ENCODE data around the gene FAM98C. TPM values are rescaled to one million over a fixed set of nuclear protein-coding genes. Genes with fewer than 3 reads are reported as not detected.

Gene FAM98C
- total RNA-seq, 4 donors from 2014 or later, result 2.1 to 21.1 (median 11.7) TPM

DNA sequence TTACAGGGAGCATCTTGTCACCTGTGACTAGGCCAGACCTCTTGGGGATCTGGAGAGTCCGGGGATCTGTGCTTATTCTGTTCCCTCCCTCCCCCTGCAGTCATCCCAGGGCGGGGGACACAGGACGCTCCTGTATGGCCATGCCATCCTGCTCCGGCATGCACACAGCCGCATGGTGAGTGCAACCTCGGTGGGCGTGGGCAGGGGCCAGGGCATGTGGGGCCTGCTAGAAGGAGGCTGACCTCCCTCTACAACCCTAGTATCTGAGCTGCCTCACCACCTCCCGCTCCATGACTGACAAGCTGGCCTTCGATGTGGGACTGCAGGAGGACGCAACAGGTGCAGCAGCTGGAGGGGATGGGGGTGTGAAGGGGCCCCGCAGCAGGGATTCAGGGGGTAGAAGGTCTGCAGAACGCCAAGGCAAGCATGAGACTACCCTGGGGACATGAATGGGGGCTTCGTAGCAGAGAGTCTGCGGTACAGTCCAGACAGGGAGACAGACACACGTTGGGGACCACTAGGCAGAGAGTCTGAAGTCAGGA is 40.6 kb downstream of the FAM98C start:
- H3K4me3 ChIP-seq, result no peak overlapping the region
- no peaks in the 10 kb centered on the region for H3K36me3 ChIP-seq
- no peak for DNase-seq
- TF ChIP-seq POLR2A (IDR thresholded peaks at IDR 0.05), result no peak
- no peak for TF ChIP-seq CTCF (IDR thresholded peaks at IDR 0.05)
- intact Hi-C loops (cut with DNase I; ENCODE audit: low total_unique reads), result no loop called here
- no peaks in the 10 kb centered on the region for H3K4me1 ChIP-seq
- H3K27me3 ChIP-seq, result no peaks in the 10 kb centered on the region
- no peaks in the 10 kb centered on the region for H3K9me3 ChIP-seq
- no peak overlapping the region for H3K27ac ChIP-seq

GRCh38 chr19:38444026-38444425 is 41.1 kb downstream of the FAM98C start:
- no peak for TF ChIP-seq CTCF (IDR thresholded peaks at IDR 0.05)
- TF ChIP-seq POLR2A (IDR thresholded peaks at IDR 0.05), result no peak
- H3K27me3 ChIP-seq, result no peaks in the 10 kb centered on the region
- H3K36me3 ChIP-seq, result no peaks in the 10 kb centered on the region
- no peaks in the 10 kb centered on the region for H3K4me1 ChIP-seq
- H3K27ac ChIP-seq, result no peak overlapping the region
- DNase-seq, result no peak
- intact Hi-C loops (cut with DNase I; ENCODE audit: low total_unique reads), result no loop called here
- no peaks in the 10 kb centered on the region for H3K9me3 ChIP-seq
- H3K4me3 ChIP-seq, result no peak overlapping the region

GRCh38 chr19:38445362-38445761 is 42.5 kb downstream of the FAM98C start:
- H3K4me1 ChIP-seq, result no peaks in the 10 kb centered on the region
- H3K9me3 ChIP-seq, result no peaks in the 10 kb centered on the region
- TF ChIP-seq CTCF (IDR thresholded peaks at IDR 0.05), result no peak
- TF ChIP-seq POLR2A (IDR thresholded peaks at IDR 0.05), result no peak
- no peaks in the 10 kb centered on the region for H3K27me3 ChIP-seq
- H3K4me3 ChIP-seq, result no peak overlapping the region
- DNase-seq, result no peak
- no peaks in the 10 kb centered on the region for H3K36me3 ChIP-seq
- H3K27ac ChIP-seq, result no peak overlapping the region
- intact Hi-C loops (cut with DNase I; ENCODE audit: low total_unique reads), result no loop called here

DNA sequence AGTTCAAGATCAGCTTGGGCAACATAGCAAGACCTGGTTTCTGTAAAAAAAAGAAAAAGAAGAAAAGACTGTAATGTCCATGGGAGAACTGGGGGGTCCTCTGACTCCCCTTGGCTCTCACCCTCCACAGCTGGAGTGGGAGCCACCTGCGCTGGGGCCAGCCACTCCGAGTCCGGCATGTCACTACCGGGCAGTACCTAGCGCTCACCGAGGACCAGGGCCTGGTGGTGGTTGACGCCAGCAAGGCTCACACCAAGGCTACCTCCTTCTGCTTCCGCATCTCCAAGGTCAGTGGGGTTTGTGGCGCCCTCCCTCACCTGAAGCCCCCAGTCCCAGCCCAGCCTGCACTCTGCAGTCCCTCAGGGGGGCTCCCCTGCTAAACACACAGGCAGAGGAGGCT is 45.3 kb downstream of the FAM98C start:
- intact Hi-C loops (cut with DNase I; ENCODE audit: low total_unique reads), result no loop called here
- no peaks in the 10 kb centered on the region for H3K27me3 ChIP-seq
- no peaks in the 10 kb centered on the region for H3K9me3 ChIP-seq
- no peak overlapping the region for H3K4me3 ChIP-seq
- DNase-seq, result no peak
- no peak overlapping the region for H3K27ac ChIP-seq
- no peak for TF ChIP-seq CTCF (IDR thresholded peaks at IDR 0.05)
- TF ChIP-seq POLR2A (IDR thresholded peaks at IDR 0.05), result no peak
- no peaks in the 10 kb centered on the region for H3K4me1 ChIP-seq
- H3K36me3 ChIP-seq, result no peaks in the 10 kb centered on the region

DNA sequence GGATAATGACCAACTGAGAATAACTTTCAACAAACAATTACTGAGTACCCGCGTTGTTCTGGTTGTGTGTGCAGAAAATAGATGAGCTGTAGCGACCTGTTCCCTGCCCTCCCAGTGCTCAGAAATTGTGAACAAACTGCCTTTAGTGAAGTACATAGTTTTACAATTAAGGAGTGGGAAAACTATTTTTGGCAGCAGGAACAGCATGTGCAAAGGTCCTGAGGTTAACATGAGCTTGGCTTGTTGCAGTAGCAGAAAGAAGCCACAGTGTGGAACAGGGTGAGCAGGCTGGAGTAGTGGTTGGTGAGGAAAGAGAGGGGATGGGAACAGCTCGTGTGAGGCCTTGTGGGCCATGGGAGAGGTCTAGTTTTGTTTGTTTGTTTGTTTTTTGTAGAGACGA is 46.6 kb downstream of the FAM98C start:
- no peak overlapping the region for H3K4me3 ChIP-seq
- H3K27ac ChIP-seq, result no peak overlapping the region
- no peak for DNase-seq
- no peaks in the 10 kb centered on the region for H3K27me3 ChIP-seq
- no peaks in the 10 kb centered on the region for H3K4me1 ChIP-seq
- intact Hi-C loops (cut with DNase I; ENCODE audit: low total_unique reads), result no loop called here
- H3K9me3 ChIP-seq, result no peaks in the 10 kb centered on the region
- H3K36me3 ChIP-seq, result no peaks in the 10 kb centered on the region
- TF ChIP-seq POLR2A (IDR thresholded peaks at IDR 0.05), result no peak
- TF ChIP-seq CTCF (IDR thresholded peaks at IDR 0.05), result no peak
